Kidney epithelial cell (primary cell): ENCODE results near the gene PPP1R1C. TPM values are rescaled to one million over a fixed set of nuclear protein-coding genes. Genes with fewer than 3 reads are reported as not detected.

ENCODE experiments used
- DNase-seq: peaks from one replicate; pipeline ENCODE4 v3.0.0-alpha.2; 2010; ENCODE audit warnings: low read depth
- H3K27me3 ChIP-seq: 2 replicates; pipeline ENCODE4 v1.6.0; 2011; ENCODE audit warnings: low read length; ENCODE audit not compliant: control insufficient read depth, insufficient read depth
- H3K36me3 ChIP-seq: 2 replicates; pipeline ENCODE4 v1.5.1; 2011; ENCODE audit warnings: low read length; ENCODE audit not compliant: control insufficient read depth, insufficient read depth
- H3K4me3 ChIP-seq: 2 replicates; pipeline ENCODE4 v1.5.1; 2011; ENCODE audit warnings: low read depth, mild to moderate bottlenecking, control low read depth, low read length
- CTCF ChIP-seq: IDR thresholded peaks from 2 replicates; pipeline ENCODE4 v1.5.1; 2011; ENCODE audit warnings: mild to moderate bottlenecking, moderate library complexity, low read length, control low read depth, inconsistent platforms; ENCODE audit not compliant: insufficient read depth, poor library complexity, severe bottlenecking
- total RNA-seq: library from RNA; depleted of rRNA; stranded (reverse); fragments of >200 nt; gene quantifications from 2 replicates; pipeline ENCODE4 v1.2.3, GENCODE V29; 2015

Gene PPP1R1C
- total RNA-seq, 1 donor from 2014 or later: 2.1 TPM

- TF ChIP-seq CTCF: no peak
- DNase-seq: no peak
- H3K36me3 ChIP-seq: no peaks in the 10 kb centered on the region
Measured at GRCh38 chr2:182163878-182164277, 178.2 kb downstream of the PPP1R1C start.

GRCh38 chr2:182164686-182165085, 179.0 kb downstream of the PPP1R1C start:
- Histone ChIP-seq H3K4me3 (no peak overlapping the region), H3K27me3 (no peaks in the 10 kb centered on the region), H3K36me3 (no peaks in the 10 kb centered on the region)
- no peak for DNase-seq
- TF ChIP-seq CTCF: no peak

More at GRCh38 chr2:182163878-182164277, 178.2 kb downstream of the PPP1R1C start:
- Histone ChIP-seq H3K4me3 (no peak overlapping the region), H3K27me3 (no peaks in the 10 kb centered on the region)

- no peak overlapping the region for H3K4me3 ChIP-seq
- H3K36me3 ChIP-seq: no peaks in the 10 kb centered on the region
- no peak for DNase-seq
- TF ChIP-seq CTCF: no peak
- no peaks in the 10 kb centered on the region for H3K27me3 ChIP-seq
Measured at GRCh38 chr2:182165202-182165601, 179.5 kb downstream of the PPP1R1C start.

GRCh38 chr2:182166406-182166805, 180.8 kb downstream of the PPP1R1C start:
- Histone ChIP-seq H3K27me3 (no peaks in the 10 kb centered on the region), H3K36me3 (no peaks in the 10 kb centered on the region), H3K4me3 (no peak overlapping the region)
- no peak for TF ChIP-seq CTCF
- no peak for DNase-seq

- Histone ChIP-seq H3K27me3 (no peaks in the 10 kb centered on the region), H3K4me3 (no peak overlapping the region), H3K36me3 (no peaks in the 10 kb centered on the region)
- DNase-seq: no peak
- TF ChIP-seq CTCF: no peak
Measured at GRCh38 chr2:182166841-182167240, 181.2 kb downstream of the PPP1R1C start.

Other genes starting within 250 kb of the PPP1R1C start
- 60.2 and 73.0 TPM in 2 replicates for gene ITPRID2, start 94.1 kb upstream of the PPP1R1C start, total RNA-seq